ENCODE data around the gene SLC43A1.

The SLC43A1 gene

GRCh38 chr11:57444362-57445121 lies 71.0 kb downstream of the SLC43A1 start:
- Histone ChIP-seq H2AFZ (ENCODE audit: low read depth) (no peak overlapping the region), H3K4me3 (IDR thresholded peaks at IDR 0.05; ENCODE audit: insufficient read depth, low read depth, low read length) (no peak overlapping the region), H4K20me1 (ENCODE audit: insufficient read depth) (no peaks in the 10 kb centered on the region), H3K27me3 (ENCODE audit: insufficient read depth, low read depth) (no peaks in the 10 kb centered on the region), H3K27ac (no peak overlapping the region), H3K36me3 (ENCODE audit: insufficient read depth) (no peaks in the 10 kb centered on the region), H3K79me2 (ENCODE audit: insufficient read depth, low read depth) (no peaks in the 10 kb centered on the region), H3K9ac (no peak overlapping the region), H3K4me1 (ENCODE audit: low read depth, poor library complexity, severe bottlenecking) (no peaks in the 10 kb centered on the region), H3K4me2 (no peak overlapping the region)
- no peak for TF ChIP-seq CTCF (conservative IDR thresholded peaks at IDR 0.05; ENCODE audit: low read depth, low read length)

- no peak overlapping the region for H3K4me2 ChIP-seq
- no peak overlapping the region for H3K4me3 ChIP-seq (IDR thresholded peaks at IDR 0.05; ENCODE audit: insufficient read depth, low read depth, low read length)
- no peak overlapping the region for H3K27ac ChIP-seq
- TF ChIP-seq CTCF (conservative IDR thresholded peaks at IDR 0.05; ENCODE audit: low read depth, low read length) = no peak
- no peaks in the 10 kb centered on the region for H3K79me2 ChIP-seq (ENCODE audit: insufficient read depth, low read depth)
- no peaks in the 10 kb centered on the region for H3K27me3 ChIP-seq (ENCODE audit: insufficient read depth, low read depth)
- no peaks in the 10 kb centered on the region for H4K20me1 ChIP-seq (ENCODE audit: insufficient read depth)
- H3K4me1 ChIP-seq (ENCODE audit: low read depth, poor library complexity, severe bottlenecking) = no peaks in the 10 kb centered on the region
- H2AFZ ChIP-seq (ENCODE audit: low read depth) = no peak overlapping the region
- H3K36me3 ChIP-seq (ENCODE audit: insufficient read depth) = no peaks in the 10 kb centered on the region
- H3K9ac ChIP-seq = no peak overlapping the region
These were observed 74.6 kb downstream of the SLC43A1 start for GRCh38 chr11:57440744-57441414.

- Histone ChIP-seq H3K4me2 (no peak overlapping the region), H3K9ac (no peak overlapping the region), H3K36me3 (ENCODE audit: insufficient read depth) (no peaks in the 10 kb centered on the region), H3K4me1 (ENCODE audit: low read depth, poor library complexity, severe bottlenecking) (no peaks in the 10 kb centered on the region), H3K27ac (no peak overlapping the region), H3K4me3 (IDR thresholded peaks at IDR 0.05; ENCODE audit: insufficient read depth, low read depth, low read length) (no peak overlapping the region), H2AFZ (ENCODE audit: low read depth) (no peak overlapping the region), H3K27me3 (ENCODE audit: insufficient read depth, low read depth) (no peaks in the 10 kb centered on the region), H3K79me2 (ENCODE audit: insufficient read depth, low read depth) (no peaks in the 10 kb centered on the region), H4K20me1 (ENCODE audit: insufficient read depth) (no peaks in the 10 kb centered on the region)
- TF ChIP-seq CTCF (conservative IDR thresholded peaks at IDR 0.05; ENCODE audit: low read depth, low read length) = no peak
These were observed 75.7 kb downstream of the SLC43A1 start for GRCh38 chr11:57439786-57440185.

GRCh38 chr11:57438345-57439285 lies 76.9 kb downstream of the SLC43A1 start:
- H3K4me2 ChIP-seq = no peak overlapping the region
- no peak overlapping the region for H3K27ac ChIP-seq
- H3K4me1 ChIP-seq (ENCODE audit: low read depth, poor library complexity, severe bottlenecking) = no peaks in the 10 kb centered on the region
- no peaks in the 10 kb centered on the region for H3K27me3 ChIP-seq (ENCODE audit: insufficient read depth, low read depth)
- no peaks in the 10 kb centered on the region for H3K79me2 ChIP-seq (ENCODE audit: insufficient read depth, low read depth)
- no peak overlapping the region for H3K4me3 ChIP-seq (IDR thresholded peaks at IDR 0.05; ENCODE audit: insufficient read depth, low read depth, low read length)
- no peaks in the 10 kb centered on the region for H4K20me1 ChIP-seq (ENCODE audit: insufficient read depth)
- TF ChIP-seq CTCF (conservative IDR thresholded peaks at IDR 0.05; ENCODE audit: low read depth, low read length) = no peak
- H3K36me3 ChIP-seq (ENCODE audit: insufficient read depth) = no peaks in the 10 kb centered on the region
- no peak overlapping the region for H2AFZ ChIP-seq (ENCODE audit: low read depth)
- H3K9ac ChIP-seq = no peak overlapping the region
